Right cardiac atrium (tissue), 5 donors: ENCODE measurements around the gene SPACA4. TPM values are rescaled to one million over a fixed set of nuclear protein-coding genes. Genes with fewer than 3 reads are reported as not detected.

ENCODE experiments used
- ATAC-seq, 2 donors: fragments of 200-7000 bp; cut with Tn5 transposase; one replicate each; pipeline versions ENCODE4 v1.8.0 to v1.9.1; 2020; ENCODE audit warnings: moderate library complexity in 2 of 2, mild to moderate bottlenecking in 1 of 2
- DNase-seq, 3 donors: peaks; one replicate each; pipeline ENCODE4 v3.0.0-alpha.2; 2020
- H3K27ac ChIP-seq: one replicate; pipeline ENCODE4 v1.5.1; 2013; ENCODE audit warnings: mild to moderate bottlenecking, low read length, control low read depth, moderate library complexity
- H3K27me3 ChIP-seq: one replicate; pipeline ENCODE4 v1.6.1; 2013; ENCODE audit not compliant: control insufficient read depth, insufficient read depth
- H3K4me1 ChIP-seq: one replicate; pipeline ENCODE4 v1.6.1; 2013; ENCODE audit warnings: low read length; ENCODE audit not compliant: control insufficient read depth, insufficient read depth
- H3K4me3 ChIP-seq: one replicate; pipeline ENCODE4 v1.5.1; 2013; ENCODE audit warnings: low read length, control low read depth
- H3K9me3 ChIP-seq: one replicate; pipeline ENCODE4 v1.6.1; 2013; ENCODE audit warnings: low read length; ENCODE audit not compliant: control insufficient read depth
- WGBS: extraction: QIAGEN DNeasy Blood & Tissue Kit; methylation state at CpG from one replicate; pipeline ENCODE4 v1.1.7; 2013; 5-methylcytosine and 5-hydroxymethylcytosine counted together
- intact Hi-C, 4 donors: fragments of 100-400 bp; cut with DNase I; formaldehyde crosslinking; loops; one replicate each; pipeline versions ENCODE4 v1.11.0 to v1.14.0; 2022 to 2023
- long read RNA-seq, 4 donors: library from polyadenylated mRNA; unstranded; transcript quantifications; one replicate each; pipeline ENCODE4 v2.0.0, GENCODE V29; 2020 to 2021
- polyA plus RNA-seq: library from polyadenylated mRNA; stranded (reverse); fragments of 200-250 nt; gene quantifications from one replicate; pipeline ENCODE4 v1.2.3, GENCODE V29; 2013
- total RNA-seq, 4 donors: library from RNA; stranded (reverse); fragmentation: NEBNext Ultra II Directional; extraction: Animal tissue kit (Norgen Biotek cat#: 25700); gene quantifications; one replicate each; pipeline ENCODE4 v1.2.1, GENCODE V29; 2021
- donor health status: healthy with polysubstance abuse.
- donor health status: DM: no; HTN: yes; CAD: no.
- donor health status: DM: no; HTN: no; CAD: no.
- donor health status: DM: no; HTN: yes; CAD: no; lungs with severe emphysema.
- donor health status: DM: yes; HTN: yes; CAD: no.

The SPACA4 gene
- not detected for total RNA-seq
- polyA plus RNA-seq = not detected
- long read RNA-seq, donor 1 = 0 reads
- long read RNA-seq, donor 2 = 0 reads
- long read RNA-seq, donor 3 = 0 reads
- long read RNA-seq, donor 4 = 0 reads

GRCh38 chr19:48606463-48607358 is at the start of gene SPACA4:
Gene SPACA4, plus strand, starts transcription at chr19:48606742. Its CDS starts 237 bp downstream, at chr19:48606979.
- intact Hi-C loops = no loop called here
- Histone ChIP-seq H3K27me3 (no peaks in the 10 kb centered on the region), H3K4me3 (no peak within 1 kb of the TSS), H3K4me1 (no peaks in the 10 kb centered on the region), H3K27ac (no peak within 1 kb of the TSS), H3K9me3 (no peaks in the 10 kb centered on the region)
- DNase-seq (no peak), ATAC-seq (peak in 1 of 2 donors; percentile 6)
- WGBS = 86% methylated on average over 39 of the region's 39 CpGs

GRCh38 chr19:48556825-48557224 is 49.7 kb upstream of the SPACA4 start:
- no peak for ATAC-seq
- no peaks in the 10 kb centered on the region for H3K9me3 ChIP-seq
- no peaks in the 10 kb centered on the region for H3K27me3 ChIP-seq

GRCh38 chr19:48558018-48558684 is 48.4 kb upstream of the SPACA4 start:
- Histone ChIP-seq H3K9me3 (no peaks in the 10 kb centered on the region), H3K4me1 (no peaks in the 10 kb centered on the region), H3K27me3 (no peaks in the 10 kb centered on the region), H3K27ac (no peak overlapping the region), H3K4me3 (no peak overlapping the region)
- ATAC-seq (peak; percentile 35 to 59), DNase-seq (peak in 2 of 3 donors; percentile 29 to 60)
- intact Hi-C loops = no loop called here
- 15% methylated on average over 27 of the region's 27 CpGs for WGBS

More at GRCh38 chr19:48556825-48557224, 49.7 kb upstream of the SPACA4 start:
- no peak overlapping the region for H3K4me3 ChIP-seq
- intact Hi-C loops = no loop called here
- 89% methylated on average over 5 of the region's 5 CpGs for WGBS
- no peak for DNase-seq
- no peak overlapping the region for H3K27ac ChIP-seq
- H3K4me1 ChIP-seq = no peaks in the 10 kb centered on the region

GRCh38 chr19:48560095-48560530 is 46.4 kb upstream of the SPACA4 start:
- ATAC-seq = no peak
- no peak for DNase-seq
- Histone ChIP-seq H3K27me3 (no peaks in the 10 kb centered on the region), H3K27ac (no peak overlapping the region), H3K4me1 (no peaks in the 10 kb centered on the region), H3K4me3 (no peak overlapping the region), H3K9me3 (no peaks in the 10 kb centered on the region)
- 80% methylated on average over 6 of the region's 6 CpGs for WGBS
- intact Hi-C loops = loop anchor here in 1 of 4 donors (10.0 kb wide), 1 partner anchor 45 kb away; the partner anchor contains the start of gene LMTK3

GRCh38 chr19:48561412-48561811 is 45.1 kb upstream of the SPACA4 start:
- ATAC-seq (no peak), DNase-seq (no peak)
- Histone ChIP-seq H3K27ac (no peak overlapping the region), H3K27me3 (no peaks in the 10 kb centered on the region), H3K4me1 (no peaks in the 10 kb centered on the region), H3K9me3 (no peaks in the 10 kb centered on the region), H3K4me3 (no peak overlapping the region)
- intact Hi-C loops = loop anchor here in 1 of 4 donors (10.0 kb wide), 1 partner anchor 47 kb away; the partner anchor contains the start of gene LMTK3
- 92% methylated on average over 11 of the region's 11 CpGs for WGBS

GRCh38 chr19:48565090-48565489 is 41.5 kb upstream of the SPACA4 start:
- ATAC-seq = no peak
- intact Hi-C loops = loop anchor here in 1 of 4 donors (10.0 kb wide), 1 partner anchor 50 kb away; the partner anchor contains the start of gene LMTK3
- Histone ChIP-seq H3K4me3 (no peak overlapping the region), H3K9me3 (no peaks in the 10 kb centered on the region), H3K4me1 (no peaks in the 10 kb centered on the region), H3K27me3 (no peaks in the 10 kb centered on the region), H3K27ac (no peak overlapping the region)
- 85% methylated on average over 7 of the region's 7 CpGs for WGBS
- DNase-seq = no peak

GRCh38 chr19:48568345-48568886 is 38.1 kb upstream of the SPACA4 start:
- ATAC-seq (peak; percentile 98), DNase-seq (peak; percentile 93 to 94 (median 93))
- H3K27ac ChIP-seq = peak overlapping the region; percentile 39
- 9% methylated on average over 19 of the region's 19 CpGs for WGBS
- no peaks in the 10 kb centered on the region for H3K4me1 ChIP-seq
- H3K9me3 ChIP-seq = no peaks in the 10 kb centered on the region
- intact Hi-C loops = loop anchor here in 1 of 4 donors (10.0 kb wide), 1 partner anchor 54 kb away; the partner anchor contains the start of gene LMTK3
- no peak overlapping the region for H3K4me3 ChIP-seq
- no peaks in the 10 kb centered on the region for H3K27me3 ChIP-seq

- no peaks in the 10 kb centered on the region for H3K27me3 ChIP-seq
- ATAC-seq = no peak
- no peaks in the 10 kb centered on the region for H3K9me3 ChIP-seq
- 60% methylated on average over 11 of the region's 11 CpGs for WGBS
- no peak overlapping the region for H3K4me3 ChIP-seq
- no peaks in the 10 kb centered on the region for H3K4me1 ChIP-seq
- DNase-seq = no peak
- H3K27ac ChIP-seq = no peak overlapping the region
- intact Hi-C loops = loop anchor here in 1 of 4 donors (10.0 kb wide), 1 partner anchor 55 kb away; the partner anchor contains the start of gene LMTK3
Observed at GRCh38 chr19:48569814-48570213, 36.7 kb upstream of the SPACA4 start.

- no peaks in the 10 kb centered on the region for H3K9me3 ChIP-seq
- intact Hi-C loops = no loop called here
- DNase-seq (no peak), ATAC-seq (no peak)
- H3K27ac ChIP-seq = no peak overlapping the region
- H3K27me3 ChIP-seq = no peaks in the 10 kb centered on the region
- 74% methylated on average over 5 of the region's 5 CpGs for WGBS
- no peak overlapping the region for H3K4me3 ChIP-seq
- H3K4me1 ChIP-seq = no peaks in the 10 kb centered on the region
Observed at GRCh38 chr19:48571378-48572162, 35.0 kb upstream of the SPACA4 start.

GRCh38 chr19:48573163-48573505 is 33.4 kb upstream of the SPACA4 start:
- DNase-seq (no peak), ATAC-seq (no peak)
- Histone ChIP-seq H3K4me3 (no peak overlapping the region), H3K9me3 (no peaks in the 10 kb centered on the region), H3K27ac (no peak overlapping the region), H3K27me3 (no peaks in the 10 kb centered on the region), H3K4me1 (no peaks in the 10 kb centered on the region)
- 76% methylated on average over 12 of the region's 12 CpGs for WGBS
- intact Hi-C loops = no loop called here
